Measurements from ENCODE around the gene RANBP10. TPM values are rescaled to one million over a fixed set of nuclear protein-coding genes. Genes with fewer than 3 reads are reported as not detected.

RANBP10 gene
- 25.5 and 28.2 TPM in 2 replicates for total RNA-seq (2022)
- Bru-seq, nascent RNA = percentile 67 among the genes with signal in this experiment
- BruChase-seq, experiment 1, labeled RNA remaining after a 6-hour chase = percentile 79 among the genes with signal in this experiment
- percentile 78 among the genes with signal in this experiment for BruChase-seq, experiment 2, labeled RNA remaining after a 2-hour chase
- long read RNA-seq, full-length matches to known transcripts = 8 of 26 reads
- long read RNA-seq, partial matches to known transcripts = 5 of 26 reads
- long read RNA-seq, other reads (novel, unspliced or antisense) = 13 of 26 reads

DNA sequence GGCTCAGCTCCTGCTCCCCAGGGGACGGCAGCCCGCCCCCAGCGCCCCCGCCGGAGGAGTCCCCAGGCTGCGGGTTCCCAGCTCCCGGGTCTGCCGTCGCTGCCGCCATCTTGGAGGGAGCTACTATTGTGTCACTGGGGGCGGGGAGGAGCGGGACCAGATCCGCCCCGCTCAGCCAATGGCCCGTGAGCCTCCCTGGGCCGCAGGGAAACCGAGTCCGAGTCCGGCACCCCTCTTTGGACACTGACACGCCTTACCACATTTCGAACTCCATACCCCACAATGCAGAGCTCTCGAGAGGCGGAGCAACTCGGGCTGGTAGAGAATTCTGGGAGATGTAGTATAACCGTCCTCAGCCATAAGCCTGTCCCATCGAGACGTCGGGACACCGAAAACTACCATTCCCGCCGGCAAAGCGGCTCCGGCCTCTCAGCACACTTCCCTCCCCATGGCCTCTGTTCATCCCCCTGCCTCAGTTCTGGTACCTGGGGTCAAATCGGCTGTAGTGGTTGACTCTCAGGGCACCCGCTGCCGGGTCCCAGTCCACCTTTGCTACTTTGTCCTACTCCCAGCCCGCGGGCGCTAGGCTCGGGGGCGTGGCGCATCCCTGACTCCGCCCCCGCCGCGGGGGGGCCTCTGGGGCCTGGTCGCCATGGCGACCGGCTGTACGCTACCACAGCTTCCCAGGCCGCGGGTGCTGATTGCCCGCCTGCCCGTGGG lies at the start of gene RANBP10, which contains the start of gene TSNAXIP1:
RANBP10 (minus strand) TSS at position 133 of the 720 bp plus-strand sequence; CDS start at position 109, 24 bp downstream.
TSNAXIP1 (plus strand) TSS at position 462 of the 720 bp plus-strand sequence. CDS start 261 bp downstream, outside the sequence.
- TF ChIP-seq CTCF (IDR thresholded peaks at IDR 0.05; ENCODE audit: unreplicated experiment) = no peak
- peak within 1 kb of the TSS; percentile 96 for H3K4me3 Mint-ChIP-seq (ENCODE audit: low read depth, unreplicated experiment)
- H3K9me3 Mint-ChIP-seq (ENCODE audit: low read depth, unreplicated experiment) = no peaks in the 10 kb centered on the region
- peaks cover 61% of the 10 kb centered on the region for H3K36me3 Mint-ChIP-seq (ENCODE audit: insufficient read depth, unreplicated experiment)
- peaks cover 11% of the 10 kb centered on the region for H3K4me1 Mint-ChIP-seq (ENCODE audit: low read depth, unreplicated experiment)
- H3K27me3 Mint-ChIP-seq (ENCODE audit: unreplicated experiment) = no peaks in the 10 kb centered on the region
- DNase-seq = peak; percentile 98
- peak within 1 kb of the TSS; percentile 76 for H3K27ac Mint-ChIP-seq (ENCODE audit: unreplicated experiment)
- no TSS peak for BruUV-seq (replicated peaks)
- CTCF ChIA-PET = interaction anchor here (0.6 to 2.6 kb wide), 16 partner anchors 10 to 913 kb away, joined by 3 to 24 read pairs (median 5); partner anchors contain the start of gene GFOD2
- intact Hi-C loops (cut with micrococcal nuclease; ENCODE audit: unreplicated experiment) = loop anchor here (5.0 kb wide), 1 partner anchor 276 kb away; no protein-coding TSS in a partner anchor

DNA sequence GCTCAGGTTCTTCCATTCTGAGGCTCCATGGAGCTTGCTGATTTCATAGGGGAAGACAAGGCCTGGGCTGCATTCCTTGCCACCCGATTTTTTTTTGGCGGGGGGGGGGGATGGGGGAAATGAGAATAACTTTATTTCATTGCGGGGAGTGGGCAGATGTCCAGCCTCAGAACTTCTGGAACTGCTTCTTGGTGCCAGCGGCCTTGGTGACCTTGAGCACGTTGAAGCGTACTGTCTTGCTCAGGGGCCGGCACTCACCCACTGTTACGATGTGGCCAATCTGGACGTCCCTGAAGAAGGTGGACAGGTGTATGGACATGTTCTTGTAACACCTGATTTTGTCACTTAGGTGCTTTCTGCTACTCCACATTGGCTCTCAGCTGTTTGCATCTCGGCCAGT lies 49.4 kb upstream of the RANBP10 start:
- H3K36me3 Mint-ChIP-seq (ENCODE audit: insufficient read depth, unreplicated experiment) = peaks cover 55% of the 10 kb centered on the region
- no peaks in the 10 kb centered on the region for H3K9me3 Mint-ChIP-seq (ENCODE audit: low read depth, unreplicated experiment)
- TF ChIP-seq CTCF (IDR thresholded peaks at IDR 0.05; ENCODE audit: unreplicated experiment) = no peak
- CTCF ChIA-PET = interaction anchor here (0.5 to 0.6 kb wide), 2 partner anchors 291 to 960 kb away, joined by 3 read pairs; no protein-coding TSS in a partner anchor
- no peak for DNase-seq
- no peak overlapping the region for H3K27ac Mint-ChIP-seq (ENCODE audit: unreplicated experiment)
- intact Hi-C loops (cut with micrococcal nuclease; ENCODE audit: unreplicated experiment) = no loop called here
- BruUV-seq (replicated peaks) = no TSS peak
- no peaks in the 10 kb centered on the region for H3K27me3 Mint-ChIP-seq (ENCODE audit: unreplicated experiment)
- H3K4me3 Mint-ChIP-seq (ENCODE audit: low read depth, unreplicated experiment) = no peak overlapping the region
- peaks cover 42% of the 10 kb centered on the region for H3K4me1 Mint-ChIP-seq (ENCODE audit: low read depth, unreplicated experiment)

DNA sequence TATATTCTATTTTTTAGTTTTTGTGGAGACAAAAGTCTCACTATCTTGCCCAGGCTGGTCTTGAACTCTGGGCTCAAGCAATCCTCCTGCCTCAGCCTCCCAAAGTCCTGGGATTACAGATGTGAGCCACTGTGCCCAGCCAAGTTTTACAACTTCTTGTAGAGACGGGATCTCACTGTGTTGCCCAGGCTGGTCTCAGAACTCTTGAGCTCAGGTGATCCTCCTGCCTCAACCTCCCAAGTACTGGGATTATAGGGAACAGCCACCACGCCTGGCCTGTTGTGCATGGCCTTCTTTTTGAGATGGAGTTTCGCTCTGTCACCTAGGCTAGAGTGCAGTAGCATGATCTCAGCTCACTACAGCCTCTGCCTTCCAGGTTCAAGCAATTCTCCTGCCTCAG lies 47.3 kb upstream of the RANBP10 start:
- BruUV-seq (replicated peaks) = no TSS peak
- no peak overlapping the region for H3K27ac Mint-ChIP-seq (ENCODE audit: unreplicated experiment)
- no peak overlapping the region for H3K4me3 Mint-ChIP-seq (ENCODE audit: low read depth, unreplicated experiment)
- TF ChIP-seq CTCF (IDR thresholded peaks at IDR 0.05; ENCODE audit: unreplicated experiment) = no peak
- CTCF ChIA-PET = no interaction called here
- peaks cover 33% of the 10 kb centered on the region for H3K4me1 Mint-ChIP-seq (ENCODE audit: low read depth, unreplicated experiment)
- no peaks in the 10 kb centered on the region for H3K9me3 Mint-ChIP-seq (ENCODE audit: low read depth, unreplicated experiment)
- no peak for DNase-seq
- H3K27me3 Mint-ChIP-seq (ENCODE audit: unreplicated experiment) = no peaks in the 10 kb centered on the region
- intact Hi-C loops (cut with micrococcal nuclease; ENCODE audit: unreplicated experiment) = no loop called here
- peaks cover 48% of the 10 kb centered on the region for H3K36me3 Mint-ChIP-seq (ENCODE audit: insufficient read depth, unreplicated experiment)

DNA sequence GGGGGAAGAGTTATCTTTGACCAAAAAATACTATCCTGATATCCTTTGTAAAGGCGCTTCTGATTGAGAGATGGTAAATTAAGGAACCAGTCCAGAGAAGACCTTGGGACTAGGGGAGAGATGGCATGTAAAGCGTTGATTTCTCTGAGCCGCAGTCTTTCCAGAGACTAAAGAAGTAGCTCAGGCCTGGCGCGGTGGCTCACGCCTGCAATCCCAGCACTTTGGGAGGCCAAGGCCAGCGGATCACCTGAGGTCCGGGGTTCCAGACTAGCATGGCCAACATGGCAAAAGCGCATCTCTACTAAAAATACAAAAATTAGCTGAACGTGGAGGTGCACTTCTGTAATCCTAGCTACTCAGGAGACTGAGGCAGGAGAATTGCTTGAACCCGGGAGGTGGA lies 41.8 kb upstream of the RANBP10 start:
- CTCF ChIA-PET = interaction anchor here (0.7 to 1.5 kb wide), 3 partner anchors 10 to 27 kb away, joined by 3 to 4 read pairs (median 3); no protein-coding TSS in a partner anchor
- Mint-ChIP-seq H3K27me3 (ENCODE audit: unreplicated experiment) (no peaks in the 10 kb centered on the region), H3K9me3 (ENCODE audit: low read depth, unreplicated experiment) (no peaks in the 10 kb centered on the region), H3K36me3 (ENCODE audit: insufficient read depth, unreplicated experiment) (peaks cover 52% of the 10 kb centered on the region), H3K27ac (ENCODE audit: unreplicated experiment) (peak overlapping the region; percentile 77), H3K4me1 (ENCODE audit: low read depth, unreplicated experiment) (peaks cover 20% of the 10 kb centered on the region), H3K4me3 (ENCODE audit: low read depth, unreplicated experiment) (peak overlapping the region; percentile 87)
- no peak for TF ChIP-seq CTCF (IDR thresholded peaks at IDR 0.05; ENCODE audit: unreplicated experiment)
- BruUV-seq (replicated peaks) = no TSS peak
- intact Hi-C loops (cut with micrococcal nuclease; ENCODE audit: unreplicated experiment) = no loop called here
- DNase-seq = no peak

All from Calu3 (cell line).